Measurements from ENCODE around the gene IMMP2L.

GRCh38 chr7:111595780-111596179, 33.5 kb upstream of the IMMP2L start:
- TF ChIP-seq CHD1 (IDR thresholded peaks at IDR 0.05; ENCODE audit: low read depth, low read length), result no peak
- no peak for TF ChIP-seq CTCF (IDR thresholded peaks at IDR 0.05; ENCODE audit: control extremely low read depth in 1 of 3, insufficient read depth in 1 of 3, low read depth in 1 of 3, low read length in 3 of 3)
- no peak for TF ChIP-seq KDM1A (IDR thresholded peaks at IDR 0.05; ENCODE audit: borderline replicate concordance, low read length)
- no peak for TF ChIP-seq POLR2AphosphoS5 (IDR thresholded peaks at IDR 0.05; ENCODE audit: low read depth, low read length)
- TF ChIP-seq RFX5 (IDR thresholded peaks at IDR 0.05; ENCODE audit: borderline replicate concordance, low read depth, low read length), result no peak
- no peak for TF ChIP-seq SRF (IDR thresholded peaks at IDR 0.05; ENCODE audit: low read depth, low read length)
- TF ChIP-seq POLR2A (IDR thresholded peaks at IDR 0.05; ENCODE audit: control extremely low read depth in 1 of 2, low read depth in 2 of 2, low read length in 2 of 2), result no peak
- no peak for TF ChIP-seq EZH2 (IDR thresholded peaks at IDR 0.05; ENCODE audit: low read depth, low read length, severe bottlenecking)
- no peak for TF ChIP-seq RAD21 (IDR thresholded peaks at IDR 0.05 in 1 of 2, conservative IDR thresholded peaks at IDR 0.05 in 1 of 2; ENCODE audit: low read depth in 2 of 2, low read length in 2 of 2)
- TF ChIP-seq SIX5 (IDR thresholded peaks at IDR 0.05; ENCODE audit: low read depth, low read length), result no peak
- TF ChIP-seq TCF12 (IDR thresholded peaks at IDR 0.05; ENCODE audit: low read depth, low read length), result no peak
- TF ChIP-seq EP300 (IDR thresholded peaks at IDR 0.05; ENCODE audit: borderline replicate concordance in 1 of 2, low read depth in 2 of 2, low read length in 2 of 2), result no peak
- no peak for TF ChIP-seq TAF7 (optimal IDR thresholded peaks at IDR 0.05; ENCODE audit: borderline replicate concordance, low read depth, low read length)
- no peak for TF ChIP-seq ZNF274 (IDR thresholded peaks at IDR 0.05; ENCODE audit: borderline replicate concordance, extremely low read depth, low read length)

Measured in H1 (cell line).